ENCODE measurements around the gene PAWR. TPM values are rescaled to one million over a fixed set of nuclear protein-coding genes. Genes with fewer than 3 reads are reported as not detected.

The PAWR gene
- polyA plus RNA-seq, 2 donors, result 15.5 to 38.6 TPM

DNA sequence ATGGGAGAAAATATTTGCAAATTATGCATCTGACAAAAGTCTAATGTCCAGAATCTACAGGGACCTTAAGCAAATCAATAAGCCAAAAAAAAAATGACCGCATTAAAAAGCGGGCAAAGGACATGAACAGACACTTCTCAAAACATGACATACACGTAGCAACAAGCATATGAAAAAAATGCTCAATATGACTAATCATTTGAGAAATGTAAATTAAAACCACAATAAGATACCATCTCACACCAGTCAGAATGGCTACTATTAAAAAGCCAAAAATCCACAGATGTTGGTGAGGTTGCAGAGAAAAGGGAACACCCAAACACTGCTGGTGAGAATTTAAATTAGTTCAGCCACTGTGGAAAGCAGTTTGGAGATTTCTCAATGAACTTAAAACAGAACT is 16.1 kb downstream of the PAWR start:
- H3K36me3 ChIP-seq (ENCODE audit: control insufficient read depth in 2 of 2, insufficient read depth in 2 of 2, low read length in 1 of 2), result no peaks in the 10 kb centered on the region
- WGBS, 2 donors, result 58 to 81% methylated on average over 3 of the region's 3 CpGs
- no peak overlapping the region for H3K27ac ChIP-seq (ENCODE audit: low read depth in 2 of 2, low read length in 1 of 2)
- no peak overlapping the region for H3K4me3 ChIP-seq (ENCODE audit: low read depth in 1 of 2, low read length in 2 of 2)
- H3K9me3 ChIP-seq (ENCODE audit: control insufficient read depth in 2 of 2, insufficient read depth in 1 of 2, low read depth in 1 of 2, low read length in 1 of 2), result no peaks in the 10 kb centered on the region
- no peaks in the 10 kb centered on the region for H3K27me3 ChIP-seq (ENCODE audit: control insufficient read depth in 1 of 2, insufficient read depth in 2 of 2, low read length in 2 of 2)
- no peaks in the 10 kb centered on the region for H3K4me1 ChIP-seq (ENCODE audit: control insufficient read depth in 2 of 2, insufficient read depth in 2 of 2, low read length in 1 of 2)

DNA sequence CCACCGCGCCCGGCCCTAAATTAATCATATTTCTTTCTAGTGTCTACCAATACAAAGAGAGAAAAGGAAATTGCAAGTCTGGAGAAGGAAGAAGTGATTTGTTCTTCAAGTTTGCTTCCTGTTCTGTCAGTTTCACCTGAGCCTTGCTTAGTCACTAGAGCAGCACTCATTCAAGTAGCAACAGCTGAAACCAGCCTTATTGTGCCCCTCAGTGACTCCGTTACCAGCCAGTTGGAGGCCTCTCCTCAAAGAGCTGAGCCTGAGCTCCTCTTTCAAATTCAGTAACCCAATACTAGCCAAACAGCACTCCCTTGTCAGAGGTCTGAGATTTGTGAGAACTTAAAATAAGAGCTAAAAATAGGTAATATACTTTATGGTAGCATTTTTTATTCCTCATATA is 17.4 kb downstream of the PAWR start:
- Histone ChIP-seq H3K27ac (ENCODE audit: low read depth in 2 of 2, low read length in 1 of 2) (peak overlapping the region in 1 of 2 donors; percentile 64), H3K36me3 (ENCODE audit: control insufficient read depth in 2 of 2, insufficient read depth in 2 of 2, low read length in 1 of 2) (no peaks in the 10 kb centered on the region), H3K4me3 (ENCODE audit: low read depth in 1 of 2, low read length in 2 of 2) (no peak overlapping the region), H3K27me3 (ENCODE audit: control insufficient read depth in 1 of 2, insufficient read depth in 2 of 2, low read length in 2 of 2) (no peaks in the 10 kb centered on the region), H3K9me3 (ENCODE audit: control insufficient read depth in 2 of 2, insufficient read depth in 1 of 2, low read depth in 1 of 2, low read length in 1 of 2) (no peaks in the 10 kb centered on the region), H3K4me1 (ENCODE audit: control insufficient read depth in 2 of 2, insufficient read depth in 2 of 2, low read length in 1 of 2) (no peaks in the 10 kb centered on the region)
- 71 to 84% methylated on average over 4 of the region's 4 CpGs for WGBS, 2 donors

DNA sequence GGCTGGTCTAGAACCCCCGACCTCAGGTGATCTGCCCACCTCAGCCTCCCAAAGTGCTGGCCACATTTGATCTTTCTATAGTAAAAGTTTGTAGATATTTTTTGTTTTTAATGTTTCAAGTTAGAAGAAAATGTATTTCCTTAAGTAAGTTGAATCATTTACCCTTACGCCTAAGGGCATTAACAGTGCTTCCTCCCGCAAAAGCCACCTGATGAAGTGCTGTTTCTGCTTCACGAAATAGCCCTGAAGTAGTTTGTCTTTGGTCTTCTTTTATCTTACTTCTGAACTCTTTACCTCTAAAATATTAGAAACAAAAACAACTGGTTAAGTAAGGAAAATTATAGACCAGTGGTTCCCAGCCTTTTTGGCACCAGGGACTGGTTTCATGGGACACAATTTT is 22.7 kb downstream of the PAWR start:
- Histone ChIP-seq H3K4me1 (ENCODE audit: control insufficient read depth in 2 of 2, insufficient read depth in 2 of 2, low read length in 1 of 2) (no peaks in the 10 kb centered on the region), H3K27me3 (ENCODE audit: control insufficient read depth in 1 of 2, insufficient read depth in 2 of 2, low read length in 2 of 2) (no peaks in the 10 kb centered on the region), H3K36me3 (ENCODE audit: control insufficient read depth in 2 of 2, insufficient read depth in 2 of 2, low read length in 1 of 2) (no peaks in the 10 kb centered on the region), H3K9me3 (ENCODE audit: control insufficient read depth in 2 of 2, insufficient read depth in 1 of 2, low read depth in 1 of 2, low read length in 1 of 2) (no peaks in the 10 kb centered on the region), H3K4me3 (ENCODE audit: low read depth in 1 of 2, low read length in 2 of 2) (no peak overlapping the region), H3K27ac (ENCODE audit: low read depth in 2 of 2, low read length in 1 of 2) (no peak overlapping the region)
- WGBS, 2 donors, result 88 to 96% methylated on average over 4 of the region's 4 CpGs

DNA sequence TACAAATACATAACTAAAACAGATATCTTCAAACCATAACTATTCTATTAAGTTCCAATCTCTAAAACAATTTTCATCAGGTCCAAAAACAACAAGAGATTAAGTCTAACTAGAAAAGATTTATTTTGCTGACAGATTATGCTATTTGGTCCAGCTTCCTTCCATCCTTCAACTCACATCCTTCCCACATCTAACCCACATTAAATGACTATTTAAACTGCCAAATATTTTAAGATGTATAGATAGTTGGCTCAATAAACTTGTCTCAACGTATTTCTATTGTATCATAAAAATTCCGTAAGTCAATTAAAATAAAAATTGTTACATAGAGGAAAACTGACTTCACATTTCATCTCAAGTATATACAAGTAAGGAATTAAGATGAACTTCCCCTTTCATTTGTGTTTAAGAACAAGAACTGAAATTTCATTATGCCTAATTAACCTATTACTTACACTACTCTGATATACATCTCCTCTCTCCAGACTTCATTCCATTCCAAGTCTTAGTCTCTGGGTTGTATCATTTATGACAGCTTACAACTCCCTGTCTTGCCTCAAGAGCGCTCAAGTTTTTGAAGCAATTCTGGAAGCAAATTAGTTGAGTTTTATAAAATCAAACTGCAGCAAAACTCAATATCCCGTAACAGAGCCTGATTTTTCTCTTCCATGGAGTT is 25.4 kb downstream of the PAWR start:
- no peak overlapping the region for H3K27ac ChIP-seq (ENCODE audit: low read depth in 2 of 2, low read length in 1 of 2)
- 74 to 76% methylated on average over 4 of the region's 4 CpGs for WGBS, 2 donors
- H3K9me3 ChIP-seq (ENCODE audit: control insufficient read depth in 2 of 2, insufficient read depth in 1 of 2, low read depth in 1 of 2, low read length in 1 of 2), result no peaks in the 10 kb centered on the region
- no peaks in the 10 kb centered on the region for H3K36me3 ChIP-seq (ENCODE audit: control insufficient read depth in 2 of 2, insufficient read depth in 2 of 2, low read length in 1 of 2)
- H3K4me3 ChIP-seq (ENCODE audit: low read depth in 1 of 2, low read length in 2 of 2), result no peak overlapping the region
- no peaks in the 10 kb centered on the region for H3K27me3 ChIP-seq (ENCODE audit: control insufficient read depth in 1 of 2, insufficient read depth in 2 of 2, low read length in 2 of 2)
- no peaks in the 10 kb centered on the region for H3K4me1 ChIP-seq (ENCODE audit: control insufficient read depth in 2 of 2, insufficient read depth in 2 of 2, low read length in 1 of 2)

DNA sequence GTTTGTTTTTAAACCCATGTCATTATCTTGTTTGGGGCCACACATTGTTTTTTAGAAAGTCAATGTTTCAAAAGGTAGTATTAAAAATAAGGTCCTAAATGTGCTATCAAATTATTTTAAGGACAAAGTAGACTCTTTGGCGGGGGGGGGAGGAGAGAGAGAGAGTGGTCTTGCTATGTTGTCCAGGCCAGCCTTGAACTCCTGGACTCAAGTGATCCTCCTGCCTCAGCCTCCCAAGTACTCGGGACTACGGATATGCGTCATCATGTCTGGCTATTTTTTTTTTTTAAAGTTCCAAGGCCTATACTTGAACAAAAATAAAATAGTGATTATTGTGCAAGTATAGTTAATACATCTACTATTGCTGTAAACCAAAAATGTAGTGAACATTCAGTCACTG is 26.2 kb downstream of the PAWR start:
- H3K36me3 ChIP-seq (ENCODE audit: control insufficient read depth in 2 of 2, insufficient read depth in 2 of 2, low read length in 1 of 2), result no peaks in the 10 kb centered on the region
- no peaks in the 10 kb centered on the region for H3K4me1 ChIP-seq (ENCODE audit: control insufficient read depth in 2 of 2, insufficient read depth in 2 of 2, low read length in 1 of 2)
- H3K27me3 ChIP-seq (ENCODE audit: control insufficient read depth in 1 of 2, insufficient read depth in 2 of 2, low read length in 2 of 2), result no peaks in the 10 kb centered on the region
- no peak overlapping the region for H3K27ac ChIP-seq (ENCODE audit: low read depth in 2 of 2, low read length in 1 of 2)
- H3K9me3 ChIP-seq (ENCODE audit: control insufficient read depth in 2 of 2, insufficient read depth in 1 of 2, low read depth in 1 of 2, low read length in 1 of 2), result no peaks in the 10 kb centered on the region
- H3K4me3 ChIP-seq (ENCODE audit: low read depth in 1 of 2, low read length in 2 of 2), result no peak overlapping the region
- 90 to 94% methylated on average over 4 of the region's 4 CpGs for WGBS, 2 donors

DNA sequence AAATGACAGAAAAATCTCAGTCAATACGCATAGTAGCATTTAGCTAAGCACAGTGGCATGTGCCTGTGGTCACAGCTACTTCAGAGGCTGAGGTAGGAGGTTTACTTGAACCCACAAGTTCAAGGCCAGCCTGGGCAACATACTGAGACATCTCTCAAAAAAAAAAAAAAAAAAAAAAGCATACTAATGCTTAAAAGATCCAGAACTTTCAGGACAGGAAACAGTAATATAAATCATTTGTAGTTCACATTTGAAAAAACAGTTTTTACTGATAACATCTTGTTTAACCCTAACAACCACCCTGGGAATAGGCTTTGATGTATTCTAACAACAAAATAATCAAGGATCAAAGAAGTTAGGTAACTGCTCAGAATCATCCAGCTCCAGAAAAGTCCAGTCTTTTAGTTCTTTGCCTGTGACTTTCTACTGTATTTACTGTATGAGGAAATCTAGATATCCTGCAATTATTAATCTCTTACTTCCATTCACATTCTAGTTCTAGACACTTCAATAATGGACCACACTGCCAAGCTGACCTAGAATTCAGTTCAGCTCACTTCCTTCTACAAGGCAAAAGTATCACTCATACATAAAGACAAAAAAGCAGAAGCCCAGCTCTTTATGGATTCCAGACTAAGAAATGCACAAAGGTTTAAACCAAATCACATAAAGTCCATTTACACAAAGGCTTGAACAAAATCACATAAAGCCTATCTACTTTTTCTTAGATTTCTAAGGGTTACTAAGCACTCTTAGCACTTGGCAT is 28.5 kb downstream of the PAWR start:
- H3K36me3 ChIP-seq (ENCODE audit: control insufficient read depth in 2 of 2, insufficient read depth in 2 of 2, low read length in 1 of 2), result no peaks in the 10 kb centered on the region
- WGBS, 2 donors, result 89% methylated on average over 1 of the region's 1 CpG

DNA sequence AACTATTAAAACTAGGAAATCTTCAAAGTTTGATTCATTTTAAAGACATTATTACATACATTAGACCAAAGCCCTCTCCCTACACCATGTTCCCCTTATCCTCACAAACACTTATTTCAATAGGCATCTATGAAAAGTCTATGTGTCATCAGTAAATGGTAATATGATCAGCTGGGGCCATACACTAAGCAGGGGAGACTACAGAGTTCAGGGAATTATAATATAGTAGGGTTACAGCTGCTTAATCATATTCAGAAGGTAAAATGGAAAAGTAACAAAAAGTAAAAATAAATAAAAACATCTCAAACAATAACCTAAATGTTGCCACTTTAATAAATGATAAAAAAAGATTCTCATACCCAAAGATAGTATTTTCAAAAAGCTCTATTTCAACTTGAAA is 29.1 kb downstream of the PAWR start:
- H3K4me3 ChIP-seq (ENCODE audit: low read depth in 1 of 2, low read length in 2 of 2), result no peak overlapping the region
- no peaks in the 10 kb centered on the region for H3K27me3 ChIP-seq (ENCODE audit: control insufficient read depth in 1 of 2, insufficient read depth in 2 of 2, low read length in 2 of 2)
- no peaks in the 10 kb centered on the region for H3K4me1 ChIP-seq (ENCODE audit: control insufficient read depth in 2 of 2, insufficient read depth in 2 of 2, low read length in 1 of 2)
- no peaks in the 10 kb centered on the region for H3K36me3 ChIP-seq (ENCODE audit: control insufficient read depth in 2 of 2, insufficient read depth in 2 of 2, low read length in 1 of 2)
- H3K9me3 ChIP-seq (ENCODE audit: control insufficient read depth in 2 of 2, insufficient read depth in 1 of 2, low read depth in 1 of 2, low read length in 1 of 2), result no peaks in the 10 kb centered on the region
- H3K27ac ChIP-seq (ENCODE audit: low read depth in 2 of 2, low read length in 1 of 2), result no peak overlapping the region

More for the DNA sequence above, 28.5 kb downstream of the PAWR start:
- Histone ChIP-seq H3K4me3 (ENCODE audit: low read depth in 1 of 2, low read length in 2 of 2) (no peak overlapping the region), H3K27me3 (ENCODE audit: control insufficient read depth in 1 of 2, insufficient read depth in 2 of 2, low read length in 2 of 2) (no peaks in the 10 kb centered on the region), H3K27ac (ENCODE audit: low read depth in 2 of 2, low read length in 1 of 2) (no peak overlapping the region), H3K9me3 (ENCODE audit: control insufficient read depth in 2 of 2, insufficient read depth in 1 of 2, low read depth in 1 of 2, low read length in 1 of 2) (no peaks in the 10 kb centered on the region), H3K4me1 (ENCODE audit: control insufficient read depth in 2 of 2, insufficient read depth in 2 of 2, low read length in 1 of 2) (no peaks in the 10 kb centered on the region)

DNA sequence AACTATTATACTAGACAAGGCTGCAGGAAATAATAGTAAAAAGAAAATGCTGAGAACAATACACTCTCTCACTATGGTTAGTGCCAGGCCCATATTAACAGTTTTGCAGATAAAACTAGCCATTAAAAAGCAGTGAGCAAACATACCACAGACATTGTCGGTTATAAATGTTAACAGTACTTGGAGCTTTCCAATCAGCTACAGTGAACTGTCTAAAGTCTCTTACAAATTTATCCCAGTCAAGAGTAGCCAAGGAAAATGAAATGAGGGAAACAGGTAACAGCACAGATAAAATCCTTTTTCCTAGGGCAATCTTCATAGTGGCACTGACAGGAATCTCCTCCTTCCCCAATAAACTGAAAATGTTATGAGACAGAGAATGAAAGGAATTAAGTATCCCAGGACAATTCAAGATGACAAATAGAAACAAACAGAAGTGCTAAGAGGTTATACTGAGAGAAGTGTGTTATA is 30.8 kb downstream of the PAWR start:
- no peaks in the 10 kb centered on the region for H3K36me3 ChIP-seq (ENCODE audit: control insufficient read depth in 2 of 2, insufficient read depth in 2 of 2, low read length in 1 of 2)
- no peaks in the 10 kb centered on the region for H3K9me3 ChIP-seq (ENCODE audit: control insufficient read depth in 2 of 2, insufficient read depth in 1 of 2, low read depth in 1 of 2, low read length in 1 of 2)
- H3K4me1 ChIP-seq (ENCODE audit: control insufficient read depth in 2 of 2, insufficient read depth in 2 of 2, low read length in 1 of 2), result no peaks in the 10 kb centered on the region
- WGBS, 2 donors, result 16 to 29% methylated on average over 1 of the region's 1 CpG
- no peaks in the 10 kb centered on the region for H3K27me3 ChIP-seq (ENCODE audit: control insufficient read depth in 1 of 2, insufficient read depth in 2 of 2, low read length in 2 of 2)
- H3K4me3 ChIP-seq (ENCODE audit: low read depth in 1 of 2, low read length in 2 of 2), result no peak overlapping the region
- no peak overlapping the region for H3K27ac ChIP-seq (ENCODE audit: low read depth in 2 of 2, low read length in 1 of 2)

DNA sequence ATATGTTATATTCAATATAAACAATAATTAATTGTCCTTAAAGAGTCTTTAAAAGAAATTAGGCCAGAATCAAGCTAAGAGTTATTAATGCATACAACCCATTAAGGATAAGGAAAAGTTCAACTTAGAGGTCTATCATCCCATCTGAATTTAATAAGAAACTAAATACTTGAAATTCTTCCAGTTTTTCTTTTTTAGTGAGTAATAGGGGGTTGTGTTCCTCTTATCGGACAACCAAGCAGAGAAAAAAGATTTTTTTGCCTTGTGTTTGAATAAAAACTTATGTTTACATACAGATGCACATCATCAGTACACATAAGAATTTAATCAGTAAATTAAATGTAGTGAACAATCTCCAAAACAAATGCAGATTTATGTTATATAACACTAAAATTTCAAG is 32.5 kb downstream of the PAWR start:
- 71 to 76% methylated on average over 1 of the region's 1 CpG for WGBS, 2 donors
- Histone ChIP-seq H3K4me1 (ENCODE audit: control insufficient read depth in 2 of 2, insufficient read depth in 2 of 2, low read length in 1 of 2) (no peaks in the 10 kb centered on the region), H3K36me3 (ENCODE audit: control insufficient read depth in 2 of 2, insufficient read depth in 2 of 2, low read length in 1 of 2) (no peaks in the 10 kb centered on the region), H3K4me3 (ENCODE audit: low read depth in 1 of 2, low read length in 2 of 2) (no peak overlapping the region), H3K27ac (ENCODE audit: low read depth in 2 of 2, low read length in 1 of 2) (no peak overlapping the region), H3K27me3 (ENCODE audit: control insufficient read depth in 1 of 2, insufficient read depth in 2 of 2, low read length in 2 of 2) (no peaks in the 10 kb centered on the region), H3K9me3 (ENCODE audit: control insufficient read depth in 2 of 2, insufficient read depth in 1 of 2, low read depth in 1 of 2, low read length in 1 of 2) (no peaks in the 10 kb centered on the region)

DNA sequence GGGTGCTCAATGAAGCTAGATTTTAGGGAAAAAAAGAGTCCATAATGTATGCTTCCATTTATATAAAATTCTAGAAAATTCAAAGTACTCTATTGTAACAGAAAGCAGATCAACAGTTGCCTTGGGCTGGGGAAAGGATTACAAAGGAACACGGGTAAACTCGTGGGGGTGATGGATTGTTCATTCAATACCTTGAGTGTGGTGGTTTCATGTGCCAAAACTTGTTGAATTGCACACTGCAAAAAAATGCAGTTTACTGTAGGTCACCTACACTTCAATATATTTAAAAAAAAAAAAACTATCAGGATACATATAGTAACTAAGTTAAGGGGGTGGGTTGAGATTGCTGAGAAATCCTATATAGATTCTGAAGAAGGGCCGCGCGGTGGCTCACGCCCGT is 33.6 kb downstream of the PAWR start:
- Histone ChIP-seq H3K36me3 (ENCODE audit: control insufficient read depth in 2 of 2, insufficient read depth in 2 of 2, low read length in 1 of 2) (no peaks in the 10 kb centered on the region), H3K9me3 (ENCODE audit: control insufficient read depth in 2 of 2, insufficient read depth in 1 of 2, low read depth in 1 of 2, low read length in 1 of 2) (no peaks in the 10 kb centered on the region), H3K4me3 (ENCODE audit: low read depth in 1 of 2, low read length in 2 of 2) (no peak overlapping the region), H3K27ac (ENCODE audit: low read depth in 2 of 2, low read length in 1 of 2) (no peak overlapping the region), H3K27me3 (ENCODE audit: control insufficient read depth in 1 of 2, insufficient read depth in 2 of 2, low read length in 2 of 2) (no peaks in the 10 kb centered on the region), H3K4me1 (ENCODE audit: control insufficient read depth in 2 of 2, insufficient read depth in 2 of 2, low read length in 1 of 2) (no peaks in the 10 kb centered on the region)
- WGBS, 2 donors, result 87% methylated on average over 7 of the region's 7 CpGs

All from esophagus (tissue), 2 donors.